ENCODE data around the gene APOC3.

The APOC3 gene

DNA sequence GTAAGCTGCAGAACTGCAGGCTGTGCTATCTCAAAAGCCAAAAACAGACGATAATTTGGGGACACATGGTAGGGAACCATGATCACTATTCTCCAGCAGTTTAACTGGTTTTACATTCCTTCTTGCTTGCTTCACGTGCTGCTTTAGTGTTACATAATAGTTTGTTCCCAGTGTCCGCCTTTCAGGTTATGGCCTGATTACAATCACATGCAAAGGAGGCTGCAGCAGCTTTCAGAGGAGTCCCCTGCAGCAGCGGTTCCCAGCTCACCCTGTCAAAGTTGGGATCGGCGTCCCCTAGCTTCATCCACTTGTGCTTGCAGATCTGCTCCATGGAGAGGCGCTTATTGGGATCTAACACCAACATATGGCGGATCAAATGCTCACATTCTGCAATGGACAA lies 46.9 kb downstream of the APOC3 start:
- TF ChIP-seq CTCF (IDR thresholded peaks at IDR 0.05; ENCODE audit: low read depth, low read length, missing control alignments) = no peak
- DNase-seq (ENCODE audit: extremely low read depth, low read depth) = no peak
- no peak overlapping the region for H3K4me3 ChIP-seq (replicated peaks; ENCODE audit: low read depth, low read length)

DNA sequence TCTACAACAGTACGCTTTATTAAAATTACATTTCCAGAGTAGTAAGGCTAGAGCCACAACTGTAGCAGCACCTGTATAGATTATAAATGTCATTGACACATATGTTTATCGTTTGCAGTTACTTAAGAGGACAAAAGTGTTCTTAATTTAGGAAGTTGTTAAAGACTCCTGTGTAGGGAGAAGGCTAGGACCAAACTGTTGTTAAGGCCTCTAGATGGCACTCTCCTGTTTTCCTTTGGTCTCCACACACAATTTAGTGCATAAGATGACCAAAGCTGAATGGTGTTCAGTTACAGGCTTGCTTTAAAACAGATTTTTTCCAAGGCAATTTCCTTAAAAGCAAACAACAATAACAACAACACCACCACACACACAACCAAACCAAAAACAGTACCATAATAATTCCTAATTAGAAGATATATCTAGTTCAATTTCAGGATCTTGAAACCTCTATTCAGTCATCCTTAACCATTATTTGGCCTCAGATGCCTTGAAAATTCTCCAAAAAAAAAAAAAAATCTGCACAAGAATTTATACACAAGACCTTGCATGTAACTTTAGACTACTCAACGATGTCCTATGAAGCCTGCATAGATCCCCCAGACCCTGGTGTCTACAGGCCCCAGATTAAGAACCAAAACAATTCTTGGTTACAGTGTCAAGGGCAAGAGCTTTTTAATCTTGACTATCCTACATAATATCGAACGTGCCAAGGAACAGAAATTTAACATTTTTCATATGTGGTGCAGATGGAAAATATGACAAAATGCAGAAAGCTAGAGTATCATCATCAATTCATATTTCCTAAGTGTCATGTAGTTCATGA lies 50.3 kb downstream of the APOC3 start:
- peak; percentile 74 for TF ChIP-seq CTCF (IDR thresholded peaks at IDR 0.05; ENCODE audit: low read depth, low read length, missing control alignments)
- no peak overlapping the region for H3K4me3 ChIP-seq (replicated peaks; ENCODE audit: low read depth, low read length)
- peak; percentile 78 for DNase-seq (ENCODE audit: extremely low read depth, low read depth)

DNA sequence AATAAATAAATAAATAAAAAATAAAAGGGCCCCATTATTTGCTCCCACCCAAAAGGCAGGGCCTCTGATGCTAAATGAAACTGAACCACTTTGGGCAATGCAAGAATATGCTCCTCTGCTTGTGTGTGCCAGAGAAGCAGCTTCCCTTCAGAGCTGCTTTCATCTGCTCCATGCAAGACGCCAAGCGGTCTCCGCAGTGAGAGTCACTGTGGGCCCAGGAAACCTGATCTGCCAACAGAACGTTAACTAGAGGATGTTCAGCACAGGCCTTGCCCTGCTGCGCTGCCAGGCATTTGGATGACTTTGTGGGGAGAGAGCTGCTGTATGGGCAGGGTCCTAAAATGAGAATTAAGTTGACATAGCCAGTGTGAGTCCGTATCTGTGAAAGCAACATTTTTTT lies 51.4 kb downstream of the APOC3 start:
- H3K4me3 ChIP-seq (replicated peaks; ENCODE audit: low read depth, low read length) = no peak overlapping the region
- TF ChIP-seq CTCF (IDR thresholded peaks at IDR 0.05; ENCODE audit: low read depth, low read length, missing control alignments) = no peak
- DNase-seq (ENCODE audit: extremely low read depth, low read depth) = no peak

DNA sequence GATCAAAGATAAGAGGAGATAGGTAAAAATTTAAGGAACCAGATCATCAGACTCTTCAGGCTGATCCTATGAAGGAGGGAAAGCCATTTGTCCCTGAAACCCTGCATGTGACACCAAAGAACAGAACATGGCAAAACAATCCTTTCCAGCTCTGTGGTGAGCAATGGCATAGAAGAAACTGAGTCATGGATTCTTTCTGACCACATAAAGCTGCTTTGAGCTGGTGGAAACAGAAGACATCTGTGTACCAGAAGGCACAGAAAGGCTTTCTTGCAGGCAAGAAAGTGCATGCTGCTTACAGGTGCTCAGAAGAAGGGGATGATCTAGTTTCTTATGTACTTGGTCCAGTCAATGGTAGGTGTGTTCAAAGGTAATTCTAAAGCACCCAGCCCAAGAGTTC lies 52.7 kb downstream of the APOC3 start:
- no peak overlapping the region for H3K4me3 ChIP-seq (replicated peaks; ENCODE audit: low read depth, low read length)
- TF ChIP-seq CTCF (IDR thresholded peaks at IDR 0.05; ENCODE audit: low read depth, low read length, missing control alignments) = no peak
- peak; percentile 79 for DNase-seq (ENCODE audit: extremely low read depth, low read depth)
